NCI-H510A (cell line): ENCODE results near the gene ZNF830.
"Not testable (repeated sequence)": the region's sequence is repeated elsewhere in the genome, so short reads cannot be mapped to it uniquely, and the experiment has no call there.

ENCODE experiments used
- DNase-seq: peaks from one replicate; lab custom pipeline; 2025; lab: John Stamatoyannopoulos, UW

Gene ZNF830, protein sequence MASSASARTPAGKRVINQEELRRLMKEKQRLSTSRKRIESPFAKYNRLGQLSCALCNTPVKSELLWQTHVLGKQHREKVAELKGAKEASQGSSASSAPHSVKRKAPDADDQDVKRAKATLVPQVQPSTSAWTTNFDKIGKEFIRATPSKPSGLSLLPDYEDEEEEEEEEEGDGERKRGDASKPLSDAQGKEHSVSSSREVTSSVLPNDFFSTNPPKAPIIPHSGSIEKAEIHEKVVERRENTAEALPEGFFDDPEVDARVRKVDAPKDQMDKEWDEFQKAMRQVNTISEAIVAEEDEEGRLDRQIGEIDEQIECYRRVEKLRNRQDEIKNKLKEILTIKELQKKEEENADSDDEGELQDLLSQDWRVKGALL

DNA sequence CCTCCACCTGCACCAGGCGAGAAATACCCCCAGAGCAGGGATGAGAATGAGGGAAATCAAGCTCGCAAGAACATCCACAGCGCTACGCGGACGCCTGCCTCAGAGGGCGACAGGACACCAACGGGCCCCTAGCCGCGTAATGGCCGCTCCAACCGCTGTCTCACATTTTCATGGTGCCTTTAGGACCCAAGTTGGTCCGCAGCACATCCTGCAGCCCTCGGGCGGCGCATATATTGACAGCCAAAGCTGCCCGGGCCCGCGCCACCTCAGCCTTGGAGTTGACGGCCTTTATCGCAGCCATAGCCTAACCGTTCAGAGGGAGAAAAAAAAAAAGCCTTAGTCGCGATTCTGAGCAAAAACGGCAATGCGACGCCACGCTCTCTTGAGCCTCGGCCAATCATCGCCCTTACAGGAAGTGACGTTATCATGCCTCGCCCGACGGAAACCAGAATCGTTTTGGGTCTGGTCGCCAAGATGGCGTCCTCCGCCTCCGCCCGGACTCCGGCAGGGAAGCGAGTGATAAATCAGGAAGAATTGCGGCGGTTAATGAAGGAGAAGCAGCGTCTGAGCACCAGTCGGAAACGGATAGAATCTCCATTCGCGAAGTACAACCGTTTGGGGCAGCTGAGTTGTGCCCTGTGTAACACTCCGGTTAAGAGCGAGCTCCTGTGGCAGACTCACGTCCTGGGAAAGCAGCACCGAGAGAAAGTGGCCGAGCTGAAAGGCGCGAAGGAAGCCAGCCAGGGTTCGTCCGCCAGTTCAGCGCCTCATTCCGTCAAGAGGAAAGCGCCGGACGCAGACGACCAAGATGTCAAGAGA lies at the start of gene ZNF830, which contains the start of gene CCT6B:
Gene ZNF830 (plus strand): TSS at position 448 of the 819 bp plus-strand sequence. CDS start 27 bp downstream, at position 475.
Gene CCT6B (minus strand): TSS at position 368 of the 819 bp plus-strand sequence. CDS start 67 bp downstream, at position 301.
- DNase-seq = peak; percentile 74

- no peak for DNase-seq
Measured at GRCh38 chr17:34913001-34913400, 48.3 kb upstream of the ZNF830 start.

- no peak for DNase-seq
Measured at GRCh38 chr17:34916120-34916519, 45.2 kb upstream of the ZNF830 start.

GRCh38 chr17:34917381-34917780 lies 44.0 kb upstream of the ZNF830 start:
- DNase-seq = no peak

DNA sequence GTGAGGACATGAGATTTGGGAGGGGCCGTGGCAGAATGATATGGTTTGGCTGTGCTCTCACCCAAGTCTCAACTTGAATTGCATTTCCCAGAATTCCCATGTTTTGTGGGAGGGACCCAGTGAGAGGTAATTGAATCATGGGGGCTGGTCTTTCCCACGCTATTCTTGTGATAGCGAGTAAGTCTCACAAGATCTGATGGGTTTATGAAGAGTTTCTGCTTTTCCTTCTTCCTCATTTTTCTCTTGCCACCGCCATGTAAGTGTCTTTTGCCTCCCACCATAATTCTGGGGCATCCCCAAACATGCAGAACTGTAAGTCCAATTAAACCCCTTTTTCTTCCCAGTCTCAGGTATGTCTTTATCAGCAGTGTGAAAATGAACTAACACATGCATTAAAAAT lies 40.7 kb upstream of the ZNF830 start:
- no peak for DNase-seq

GRCh38 chr17:34926661-34927060 lies 34.7 kb upstream of the ZNF830 start:
- DNase-seq = no peak

- DNase-seq = no peak
Measured at GRCh38 chr17:34930283-34930682, 31.1 kb upstream of the ZNF830 start.

DNA sequence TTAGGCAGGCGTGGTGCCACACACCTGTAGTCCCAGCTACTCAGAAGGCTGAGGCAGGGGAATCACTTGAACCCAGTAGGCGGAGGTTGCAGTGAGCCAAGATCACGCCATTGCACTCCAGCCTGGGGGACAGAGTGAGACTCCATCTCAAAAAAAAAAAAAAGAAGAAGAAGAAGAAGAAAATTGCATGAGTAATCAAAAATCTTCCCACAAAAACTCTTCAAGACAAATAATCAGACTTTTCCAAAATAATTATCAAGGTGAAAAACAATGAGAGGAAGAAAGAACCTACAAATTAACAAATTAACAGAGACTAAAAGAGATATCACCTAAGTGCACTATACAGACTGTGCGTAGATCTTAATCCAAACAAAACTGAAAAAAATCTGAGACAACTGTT lies 10.6 kb upstream of the ZNF830 start:
- DNase-seq = not testable (repeated sequence)

DNA sequence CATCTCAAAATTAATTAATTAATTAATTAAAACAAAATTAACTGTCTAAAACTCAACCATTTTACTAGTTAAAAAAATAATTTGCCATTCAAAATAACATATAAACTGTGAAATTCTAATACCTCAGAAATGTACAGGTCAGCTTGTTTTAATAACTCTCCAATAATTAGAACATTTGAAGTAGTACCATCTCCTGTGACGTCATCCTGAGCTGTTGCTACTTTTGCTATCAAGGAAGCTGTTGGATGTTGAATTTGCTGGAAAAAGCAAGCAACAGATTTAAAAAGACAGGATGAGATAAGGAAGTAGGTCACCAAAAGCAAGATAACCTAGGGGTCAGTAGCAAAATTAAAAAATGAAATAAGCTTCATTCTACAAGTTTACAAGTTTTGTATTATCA lies 2.9 kb upstream of the ZNF830 start:
- DNase-seq = no peak

GRCh38 chr17:34974179-34974578 lies 12.8 kb downstream of the ZNF830 start:
- no peak for DNase-seq

DNA sequence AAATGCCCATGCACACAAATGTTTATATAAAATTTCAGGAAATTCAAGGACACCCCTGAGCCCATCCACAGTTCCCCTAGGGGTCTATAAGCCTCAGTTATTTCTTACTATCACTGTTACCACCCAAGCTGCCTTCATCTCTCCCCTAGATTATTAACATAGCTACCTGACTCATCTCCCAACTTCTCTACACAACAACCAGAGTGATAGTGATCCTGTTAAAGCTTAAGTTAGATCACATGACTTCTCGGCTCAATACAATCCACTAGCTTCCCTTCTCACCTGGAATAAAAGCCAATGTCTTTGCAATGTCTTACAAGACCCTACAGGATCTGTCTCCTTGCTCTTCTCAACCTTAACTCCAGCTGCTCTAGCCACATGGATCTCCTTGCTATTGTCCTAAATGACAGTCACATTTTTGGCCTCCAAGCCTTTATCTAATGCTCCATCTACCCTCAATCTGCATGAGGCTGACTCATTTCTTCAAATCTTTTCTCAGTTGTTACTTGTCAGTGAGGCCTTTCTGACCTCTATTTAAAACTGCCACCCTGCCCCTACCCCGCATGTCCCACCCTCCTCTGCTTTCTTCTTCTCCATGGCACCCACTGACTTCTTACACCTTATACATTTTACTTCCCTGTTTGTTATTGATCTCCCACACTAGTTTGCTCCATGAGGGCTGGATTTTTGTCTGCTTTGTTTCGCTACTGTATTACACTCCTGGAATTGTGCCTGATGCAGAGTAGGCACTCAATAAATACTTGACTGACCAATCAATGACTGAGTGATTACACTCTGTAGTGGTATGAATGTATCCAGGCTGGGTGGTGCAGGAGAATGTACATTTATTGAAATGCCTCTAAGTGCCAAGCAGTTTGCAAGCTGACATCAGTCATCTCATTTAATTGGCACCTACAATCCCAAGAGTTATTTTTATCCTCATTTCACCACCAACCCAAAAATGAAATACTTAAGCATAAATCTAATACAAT lies 13.8 kb downstream of the ZNF830 start:
- DNase-seq = no peak

DNA sequence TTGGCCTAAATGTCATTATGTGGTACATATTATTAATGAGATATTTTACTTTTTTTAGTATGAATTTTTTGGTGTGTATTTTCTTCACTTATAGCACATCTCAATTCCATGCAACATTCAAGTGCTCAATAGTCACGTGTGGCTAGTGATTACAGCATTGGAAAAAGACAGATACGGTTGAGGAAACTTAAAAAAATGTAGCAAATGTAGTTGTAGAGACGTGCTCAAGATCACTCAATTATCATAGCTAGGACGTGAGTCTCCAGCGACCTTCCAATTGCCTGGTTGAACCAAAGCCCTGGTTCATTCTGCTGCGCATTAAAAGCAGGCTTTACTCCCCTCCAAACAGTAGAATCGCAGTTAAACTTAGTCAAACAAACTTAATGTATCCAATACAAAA lies 17.8 kb downstream of the ZNF830 start:
- DNase-seq = no peak

DNA sequence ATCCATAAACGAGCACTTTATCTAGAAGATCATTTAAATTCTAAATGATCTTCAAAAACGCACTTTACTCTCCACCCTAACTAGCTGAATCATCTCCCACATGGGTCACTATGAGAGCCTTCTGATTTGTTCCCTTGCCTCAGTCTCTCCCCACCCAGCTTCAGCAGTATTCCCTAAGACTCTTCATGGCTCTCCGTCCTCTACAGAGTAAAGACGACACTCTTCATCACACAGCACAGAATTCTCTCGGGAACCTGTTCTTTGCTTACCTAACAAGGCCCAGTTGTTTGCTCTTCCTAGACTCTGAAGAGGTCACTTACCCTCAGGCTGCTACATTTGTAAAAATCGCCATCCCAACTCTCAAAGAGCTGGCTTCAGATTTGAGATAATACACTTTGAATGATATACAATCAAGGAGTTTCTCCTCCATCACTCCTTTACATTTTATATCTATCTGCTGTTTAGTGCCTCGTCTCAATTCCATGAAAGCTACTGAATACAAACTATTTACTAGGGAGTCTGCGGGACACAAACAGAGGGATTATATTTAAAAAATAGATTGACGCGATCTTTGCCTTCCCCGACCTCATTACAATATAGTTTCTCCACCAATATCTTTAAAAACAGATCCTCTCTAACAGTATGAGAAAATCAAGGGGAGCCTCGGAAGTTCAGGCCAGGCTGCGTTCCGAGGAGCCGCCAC lies 18.5 kb downstream of the ZNF830 start:
- DNase-seq = peak; percentile 8

GRCh38 chr17:34980353-34980680 lies 19.0 kb downstream of the ZNF830 start, which contains the start of gene LIG3:
TSS of gene LIG3 (plus strand) at chr17:34980512. CDS start at chr17:34983006, 2,494 bp downstream.
- DNase-seq = peak; percentile 80

- peak; percentile 51 for DNase-seq
Measured at GRCh38 chr17:34980681-34981537, 19.6 kb downstream of the ZNF830 start.

- DNase-seq = no peak
Measured at GRCh38 chr17:34981538-34982241, 20.4 kb downstream of the ZNF830 start.

DNA sequence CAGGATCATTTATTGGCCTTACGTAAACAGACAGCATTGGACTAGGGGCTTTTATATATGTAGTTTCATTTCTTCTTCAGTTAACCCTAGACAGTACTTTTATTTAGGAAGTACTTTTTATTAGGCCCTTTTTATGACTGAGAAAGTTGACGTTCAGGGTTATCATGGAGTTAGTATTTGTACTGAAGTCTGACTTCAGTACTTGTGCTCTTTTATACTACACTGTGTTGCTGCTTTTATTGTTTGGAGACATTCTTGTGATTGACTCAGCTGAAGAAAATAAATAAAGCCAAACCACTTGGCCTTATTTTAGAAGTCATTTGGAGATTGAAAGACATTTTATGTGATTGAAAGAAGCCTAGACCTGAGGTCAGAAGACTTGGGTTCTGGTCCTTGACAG lies 25.9 kb downstream of the ZNF830 start:
- DNase-seq = no peak

GRCh38 chr17:34988644-34989043 lies 27.3 kb downstream of the ZNF830 start:
- DNase-seq = no peak

- DNase-seq = no peak
Measured at GRCh38 chr17:34989473-34989872, 28.1 kb downstream of the ZNF830 start.
